ENCODE data around the gene SCAP.
"Not testable (repeated sequence)": the region's sequence is repeated elsewhere in the genome, so short reads cannot be mapped to it uniquely, and the experiment has no call there.

Gene SCAP

DNA sequence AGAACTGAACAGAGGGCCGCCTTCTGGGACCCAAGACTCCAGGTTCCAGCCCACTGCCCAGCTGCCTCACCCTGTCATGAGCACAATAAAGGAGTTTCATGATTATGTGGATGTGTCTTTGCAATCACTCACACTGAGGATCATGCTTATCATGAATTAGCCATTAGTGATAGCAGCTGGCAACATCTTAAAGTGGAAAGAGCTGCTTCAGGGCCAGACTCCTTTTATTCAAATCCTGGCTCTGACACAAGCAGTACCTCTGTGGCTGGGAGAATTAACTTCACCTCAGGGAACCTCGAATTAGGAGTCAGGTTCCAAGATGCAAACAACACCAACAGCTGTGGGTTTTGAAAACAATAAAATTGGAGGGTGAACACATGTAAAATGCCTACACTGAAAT lies 6.6 kb upstream of the SCAP start:
- no peak for DNase-seq

DNA sequence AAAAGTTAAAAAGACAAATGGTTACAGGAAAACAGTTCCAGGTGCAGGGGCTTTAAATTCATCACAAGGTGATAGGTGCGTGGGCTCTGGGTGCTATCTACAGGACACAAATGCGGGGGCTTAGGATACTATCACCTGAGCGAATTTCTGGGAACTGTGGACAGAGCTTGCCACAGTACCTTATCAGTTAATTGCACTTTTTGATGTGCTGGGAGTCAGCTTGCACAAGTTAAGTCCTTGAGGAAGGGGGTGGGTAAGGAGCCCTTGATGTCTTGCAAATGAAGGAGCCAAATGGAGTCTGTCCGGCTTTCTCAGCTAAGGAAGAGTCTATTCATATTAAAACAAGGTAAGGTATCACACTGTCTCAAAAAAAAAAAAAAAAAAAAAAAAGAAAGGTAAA lies 6.0 kb upstream of the SCAP start:
- DNase-seq, result not testable (repeated sequence)

DNA sequence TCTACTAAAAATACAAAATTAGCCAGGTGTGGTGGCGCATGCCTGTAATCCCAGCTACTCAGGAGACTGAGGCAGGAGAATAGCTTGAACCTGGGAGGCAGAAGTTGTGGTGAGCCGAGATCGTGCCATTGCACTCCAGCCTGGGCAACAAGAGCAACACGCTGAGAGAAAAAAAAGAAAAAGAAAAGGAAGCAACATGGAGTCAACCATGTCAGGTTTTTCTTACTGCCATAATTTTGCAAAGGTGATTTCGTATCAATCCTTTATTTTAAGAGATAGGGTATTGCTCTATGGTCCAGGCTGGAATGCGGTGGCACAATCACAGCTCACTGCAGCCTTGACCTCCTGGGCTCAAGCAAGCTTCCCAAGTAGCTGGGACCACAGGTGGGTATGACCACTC lies 4.5 kb upstream of the SCAP start:
- not testable (repeated sequence) for DNase-seq

DNA sequence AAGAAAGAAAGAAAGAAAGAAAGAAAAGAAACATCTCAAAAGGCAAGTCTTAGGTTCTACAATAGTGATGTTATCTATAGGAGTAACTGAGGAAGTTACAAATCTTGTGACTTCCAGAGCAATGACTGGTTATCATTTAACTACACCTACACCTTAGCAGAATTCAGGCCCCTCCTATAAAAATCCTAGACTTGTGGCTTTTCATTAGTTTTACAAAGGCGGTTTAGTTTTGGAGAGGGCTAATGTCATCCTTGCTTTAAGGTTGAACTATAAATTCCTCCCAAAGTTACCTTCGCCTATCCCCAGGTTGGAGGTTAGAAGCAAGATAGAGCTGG lies 4.1 kb upstream of the SCAP start:
- DNase-seq, result no peak

DNA sequence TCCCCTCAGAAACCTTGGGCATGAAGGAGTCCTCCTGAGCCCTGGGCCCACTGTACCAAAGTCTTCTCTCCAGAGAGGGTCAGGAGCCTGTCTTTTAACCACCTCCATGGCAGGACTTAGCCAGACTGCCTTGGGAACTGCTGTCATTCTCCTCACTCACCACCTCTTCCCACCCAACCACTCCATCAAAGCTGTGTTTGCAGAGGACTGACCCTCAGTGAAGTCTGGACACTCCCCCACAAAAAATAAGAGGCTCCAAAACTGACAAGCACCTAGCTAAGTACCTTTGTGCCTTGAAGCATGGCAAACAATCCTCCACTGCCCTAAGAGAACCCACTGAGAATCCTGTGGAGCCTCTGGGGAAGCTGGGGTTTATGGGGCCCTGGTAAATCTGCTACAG lies 2.3 kb upstream of the SCAP start:
- no peak for DNase-seq

DNA sequence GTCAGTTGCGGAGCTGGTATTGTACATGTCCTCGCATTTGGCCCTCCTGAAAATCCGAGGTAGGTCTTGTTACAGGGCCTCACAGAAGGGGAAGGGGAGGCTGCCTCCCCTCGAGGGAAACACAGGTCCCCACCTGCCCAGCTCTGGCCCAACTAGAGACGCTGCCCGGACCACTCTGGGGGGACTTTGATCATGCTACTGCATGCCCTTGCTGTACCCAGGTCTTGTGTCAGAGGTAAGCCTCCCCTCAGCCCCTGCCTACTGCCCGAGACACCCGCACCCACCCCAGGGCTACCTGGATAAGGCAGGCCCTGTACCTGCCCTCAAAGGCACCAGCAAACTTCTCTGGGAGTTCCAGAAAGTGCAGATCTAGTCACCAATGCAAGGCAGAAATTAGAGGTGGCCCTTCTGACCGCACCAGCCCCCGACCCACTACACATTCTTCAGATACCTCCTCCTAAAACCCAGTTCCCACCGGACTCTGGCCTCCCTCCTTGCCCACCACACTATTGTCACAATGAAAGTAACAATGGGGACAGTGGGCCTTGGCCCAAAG lies 981 bp upstream of the SCAP start:
- no peak for DNase-seq

DNA sequence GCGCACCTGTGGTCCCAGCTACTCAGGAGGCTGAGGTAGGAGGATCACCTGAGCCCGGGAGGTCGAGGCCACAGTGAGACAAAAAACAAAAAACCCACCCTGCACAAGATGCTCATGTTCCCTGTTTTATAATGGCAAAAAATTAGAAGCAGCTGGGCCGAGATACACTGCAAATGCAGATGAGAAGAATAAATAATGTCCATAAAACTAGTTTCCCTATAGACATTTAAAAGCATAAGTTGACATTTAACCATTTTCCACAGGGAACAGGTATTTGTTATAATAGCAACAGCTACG lies 537 bp upstream of the SCAP start:
- DNase-seq, result no peak

DNA sequence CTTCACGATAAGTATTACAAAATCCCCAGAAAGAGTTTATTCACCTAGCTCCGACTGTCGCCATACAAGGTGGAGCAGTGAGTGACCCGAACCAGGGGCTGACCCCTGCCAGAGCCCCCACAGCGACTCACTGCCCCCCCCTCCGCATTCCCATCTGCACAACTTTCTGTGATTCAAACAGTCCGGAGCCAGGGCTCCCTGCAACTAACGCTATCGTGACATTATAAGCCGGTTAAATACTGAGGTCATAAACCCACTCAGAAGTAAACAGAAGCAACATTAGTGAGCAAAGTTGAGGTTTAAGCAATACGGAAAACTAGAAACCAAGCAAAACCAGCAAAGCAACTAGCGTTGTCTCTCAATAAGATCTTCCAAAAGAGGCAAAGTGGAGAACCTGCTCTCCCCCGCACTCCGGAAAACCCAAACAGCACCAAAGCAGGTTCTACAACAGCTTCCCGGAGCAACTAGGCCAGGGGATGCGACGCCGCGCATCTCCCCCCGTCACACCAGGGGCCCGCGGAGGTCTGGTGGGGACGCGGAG lies 642 bp downstream of the SCAP start:
- no peak for DNase-seq

DNA sequence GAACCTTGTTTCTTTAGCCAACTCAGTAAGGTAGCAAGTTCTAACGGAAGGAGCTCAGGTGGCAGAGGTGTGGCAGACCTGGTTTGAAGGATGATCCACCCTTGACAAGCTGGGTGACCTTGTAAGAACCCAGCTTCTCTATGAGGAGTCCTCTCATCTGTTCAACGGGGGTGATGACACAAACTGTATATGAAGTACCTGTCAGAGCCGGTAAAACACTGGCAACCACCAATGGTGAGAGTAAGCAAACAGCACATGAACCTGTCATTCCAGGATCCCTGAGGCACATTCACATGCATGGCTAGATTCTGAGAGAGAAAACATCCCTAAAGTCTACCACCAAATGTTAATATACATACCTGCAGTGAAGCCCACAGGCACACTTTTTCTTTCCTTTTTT lies 2.4 kb downstream of the SCAP start:
- DNase-seq, result no peak

DNA sequence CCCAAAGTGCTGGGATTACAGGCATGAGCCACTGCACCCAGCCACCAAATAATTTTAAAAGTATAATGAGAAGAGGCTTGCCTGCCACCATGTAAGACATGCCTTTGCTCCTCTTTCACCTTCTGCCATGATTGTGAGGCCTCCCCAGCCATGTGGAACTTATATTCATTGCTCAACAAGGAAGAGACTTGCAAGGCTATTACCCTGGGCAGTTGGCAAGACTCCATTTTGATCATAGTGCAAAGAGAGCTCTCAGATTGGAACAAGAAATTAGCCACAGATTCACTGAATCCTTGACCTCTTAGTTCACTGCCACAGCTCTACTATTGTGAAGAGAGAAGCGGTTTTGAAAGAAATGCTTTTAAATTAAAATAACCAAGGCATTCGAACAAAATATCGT lies 6.1 kb downstream of the SCAP start:
- DNase-seq, result no peak

DNA sequence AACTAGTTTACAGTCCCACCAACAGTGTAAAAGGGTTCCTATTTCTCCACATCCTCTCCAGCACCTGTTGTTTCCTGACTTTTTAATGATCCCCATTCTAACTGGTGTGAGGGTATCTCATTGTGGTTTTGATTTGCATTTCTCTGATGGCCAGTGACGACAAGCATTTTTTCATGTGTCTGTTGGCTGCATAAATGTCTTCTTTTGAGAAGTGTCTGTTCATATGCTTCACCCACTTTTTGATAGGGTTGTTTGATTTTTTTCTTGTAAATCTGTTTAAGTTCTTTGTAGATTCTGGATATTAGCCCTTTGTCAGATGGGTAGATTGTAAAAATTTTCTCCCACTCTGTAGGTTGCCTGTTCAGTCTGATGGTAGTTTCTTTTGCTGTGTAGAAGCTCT lies 7.4 kb downstream of the SCAP start:
- DNase-seq, result not testable (repeated sequence)

DNA sequence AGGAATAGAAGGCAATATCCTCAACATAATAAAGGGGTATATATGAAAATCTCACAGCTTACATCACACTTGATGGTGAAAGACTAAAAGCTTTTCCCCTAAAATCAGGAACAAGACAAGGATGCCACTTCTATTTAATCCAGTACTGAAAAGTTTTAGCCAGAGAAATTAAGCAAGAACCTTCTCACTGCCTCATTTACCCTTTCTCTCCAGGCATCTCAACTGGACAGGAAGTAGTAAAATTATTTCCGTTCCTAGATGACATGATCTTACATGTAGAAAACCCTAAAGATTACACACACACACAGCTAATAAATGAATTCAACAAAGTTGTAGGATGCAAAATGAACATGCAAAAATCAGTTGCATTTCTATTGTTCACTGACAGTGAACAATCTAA lies 11.2 kb downstream of the SCAP start:
- DNase-seq, result no peak

DNA sequence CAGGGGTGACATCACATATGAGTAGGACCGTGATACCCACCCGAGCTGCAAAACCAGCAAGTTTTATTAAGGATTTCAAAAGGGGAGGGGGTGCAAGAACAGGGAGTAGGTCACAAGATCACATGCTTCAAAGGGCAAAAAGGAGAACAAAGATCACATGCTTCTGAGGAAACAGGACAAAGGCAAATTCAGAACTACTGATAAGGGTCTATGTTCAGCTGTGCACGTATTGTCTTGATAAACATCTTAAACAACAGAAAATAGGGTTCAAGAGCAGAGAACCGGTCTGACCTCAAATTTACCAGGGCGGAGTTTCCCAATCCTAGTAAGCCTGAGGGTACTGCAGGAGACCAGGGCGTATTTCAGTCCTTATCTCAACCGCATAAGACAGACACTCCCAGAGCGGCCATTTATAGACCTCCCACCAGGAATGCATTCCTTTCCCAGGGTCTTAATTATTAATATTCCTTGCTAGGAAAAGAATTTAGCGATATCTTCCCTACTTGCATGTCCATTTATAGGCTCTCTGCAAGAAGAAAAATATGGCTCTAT lies 16.1 kb downstream of the SCAP start:
- DNase-seq, result not testable (repeated sequence)

DNA sequence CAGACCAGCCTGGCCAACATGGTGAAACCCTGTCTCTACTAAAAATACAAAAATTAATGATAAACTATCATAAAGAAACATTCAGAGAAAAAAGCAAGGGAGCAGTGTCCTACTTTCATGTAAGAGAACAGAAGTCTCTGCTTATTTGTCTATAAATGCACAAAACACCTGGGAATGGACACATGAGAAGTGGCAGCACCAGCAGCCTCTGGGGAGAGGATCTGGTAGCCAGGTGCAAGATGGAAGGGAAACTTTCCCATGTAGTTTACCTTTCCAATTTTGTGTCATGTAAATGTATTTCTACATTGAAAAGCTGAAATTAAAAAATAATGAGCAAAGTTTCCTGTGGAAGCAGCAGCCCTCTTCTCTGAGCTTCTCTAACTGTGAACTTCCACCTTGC lies 18.8 kb downstream of the SCAP start:
- no peak for DNase-seq

DNA sequence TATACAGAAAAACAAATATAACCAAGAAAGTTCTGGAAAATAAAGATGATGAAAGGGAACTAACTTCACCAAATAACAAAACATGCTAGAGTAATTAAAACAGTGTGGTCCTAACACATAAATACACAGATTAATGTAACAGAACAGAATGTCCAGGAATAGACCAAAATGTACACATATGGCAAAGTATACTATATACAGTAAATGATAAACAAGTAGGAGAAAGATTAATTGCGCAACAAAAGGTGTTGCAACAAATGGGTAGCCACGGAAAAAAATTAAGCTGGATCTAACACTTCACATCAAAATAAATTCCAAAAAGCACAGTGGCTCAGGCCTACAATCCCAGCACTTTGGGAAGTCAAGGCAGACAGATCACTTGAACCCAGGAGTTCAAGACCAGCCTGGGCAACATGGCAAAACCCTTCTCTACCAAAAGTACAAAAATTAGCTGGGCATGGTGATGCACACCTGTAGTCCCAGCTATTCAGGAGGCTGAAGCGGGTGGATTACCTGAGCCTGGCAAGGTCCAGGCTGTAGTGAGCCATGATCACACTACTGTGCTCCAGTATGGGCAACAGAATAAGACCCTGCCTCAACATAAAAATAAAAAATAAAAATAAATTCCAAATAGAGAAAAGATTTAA lies 19.8 kb downstream of the SCAP start:
- DNase-seq, result no peak

DNA sequence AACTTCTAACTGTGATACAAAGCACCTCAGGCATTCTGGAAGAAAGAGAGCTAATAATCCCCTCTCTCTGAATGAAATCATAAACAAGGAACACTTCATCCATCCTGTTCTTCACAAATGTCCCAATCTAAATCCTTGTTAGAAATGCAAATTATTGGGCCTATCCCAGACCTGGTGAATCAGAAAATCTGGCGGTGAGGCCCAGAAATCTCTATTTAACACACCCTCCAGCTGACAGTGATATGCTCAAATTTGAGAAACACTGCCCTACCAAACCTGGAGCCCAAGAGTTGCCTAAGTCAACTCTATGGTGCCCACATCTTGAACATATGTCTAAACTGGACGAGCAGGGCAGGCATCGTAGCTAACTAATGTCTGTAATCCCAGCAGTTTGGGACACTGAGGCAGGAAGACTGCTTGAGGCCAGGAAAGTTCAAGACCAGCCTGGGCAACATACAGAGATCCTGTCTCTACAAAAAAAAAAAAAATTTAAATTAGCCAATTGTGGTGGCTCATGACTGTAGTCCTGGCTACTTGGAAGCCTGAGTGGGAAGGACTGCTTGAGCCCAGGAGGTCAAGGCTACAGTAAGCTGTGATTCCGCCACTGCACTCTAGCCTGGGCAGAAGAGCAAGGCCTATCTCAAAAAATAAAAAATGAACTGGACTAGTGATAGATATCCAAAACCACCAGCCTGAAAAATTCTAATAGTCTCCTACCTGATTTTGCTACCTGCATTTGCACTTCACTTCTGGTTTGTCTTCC lies 23.1 kb downstream of the SCAP start:
- no peak for DNase-seq

DNA sequence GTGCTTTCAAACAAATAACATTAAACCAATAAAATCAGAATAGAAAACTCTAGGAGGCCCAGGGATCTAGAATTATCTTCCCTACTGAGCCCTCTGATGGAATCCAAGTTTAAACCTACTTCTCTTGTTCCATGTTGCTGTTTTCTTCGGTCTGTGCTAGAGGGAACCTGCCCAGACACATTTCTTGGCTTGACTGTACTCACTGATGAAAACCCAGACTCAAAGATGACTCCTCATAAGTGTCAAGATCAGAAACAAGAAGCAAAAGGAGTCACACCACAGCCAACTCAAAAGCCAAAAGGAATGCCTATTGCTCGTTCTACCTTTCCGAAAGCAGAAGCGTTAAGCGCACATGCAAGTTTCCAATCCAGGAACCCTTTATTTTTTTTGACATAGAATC lies 31.6 kb downstream of the SCAP start:
- no peak for DNase-seq

DNA sequence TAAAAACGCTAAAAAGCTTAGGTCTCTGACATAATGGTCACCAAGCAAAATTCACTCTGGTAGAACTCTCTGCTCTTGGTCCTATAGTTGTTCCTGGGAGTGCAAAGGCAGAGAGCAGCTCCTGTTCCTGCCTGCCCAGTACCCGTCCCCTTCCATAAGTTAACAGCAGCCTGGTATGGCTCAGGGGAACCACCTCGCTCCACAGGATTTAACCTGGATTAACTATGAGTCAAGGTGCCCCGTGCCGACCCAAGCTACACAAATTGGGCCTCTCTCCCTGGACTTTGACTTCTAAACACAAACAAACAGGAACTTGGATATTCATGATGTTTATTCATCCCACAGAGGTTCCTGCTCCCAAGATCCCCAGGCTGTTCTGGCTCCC lies 32.1 kb downstream of the SCAP start:
- no peak for DNase-seq

DNA sequence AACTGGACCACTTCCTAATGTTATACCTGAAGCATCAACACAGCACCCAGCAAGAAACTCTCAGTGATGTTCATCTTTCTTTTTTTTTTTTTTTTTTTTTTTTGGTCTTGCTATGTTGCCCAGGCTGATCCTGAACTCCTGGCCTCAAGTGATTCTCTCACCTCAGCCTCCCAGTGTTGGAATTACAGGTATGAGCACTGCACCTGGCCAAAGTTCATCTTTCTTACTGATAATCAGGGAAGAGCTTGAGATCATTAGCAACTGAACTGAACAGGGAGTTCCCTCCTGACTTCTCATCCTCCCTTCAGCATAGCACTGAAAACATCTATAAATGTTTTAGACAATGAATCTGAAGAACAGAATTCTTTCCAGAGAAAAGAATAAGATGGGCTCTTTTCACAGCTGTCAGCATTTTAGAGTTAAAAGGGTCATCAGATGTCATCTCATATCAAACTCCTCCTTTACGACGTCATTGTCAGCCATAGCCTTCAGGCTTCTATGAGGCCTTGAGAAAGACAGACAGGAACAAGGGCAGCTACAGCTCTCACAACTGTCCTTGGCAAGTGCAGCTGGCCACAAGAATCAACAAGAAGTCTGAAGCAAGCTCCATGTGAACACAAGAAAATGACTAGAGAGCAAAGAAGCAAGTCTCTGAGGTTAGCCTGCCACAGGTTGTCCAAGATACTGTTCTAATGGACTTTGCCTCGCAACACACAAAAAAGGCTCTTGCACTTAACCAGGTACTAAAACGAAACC lies 33.8 kb downstream of the SCAP start:
- no peak for DNase-seq

DNA sequence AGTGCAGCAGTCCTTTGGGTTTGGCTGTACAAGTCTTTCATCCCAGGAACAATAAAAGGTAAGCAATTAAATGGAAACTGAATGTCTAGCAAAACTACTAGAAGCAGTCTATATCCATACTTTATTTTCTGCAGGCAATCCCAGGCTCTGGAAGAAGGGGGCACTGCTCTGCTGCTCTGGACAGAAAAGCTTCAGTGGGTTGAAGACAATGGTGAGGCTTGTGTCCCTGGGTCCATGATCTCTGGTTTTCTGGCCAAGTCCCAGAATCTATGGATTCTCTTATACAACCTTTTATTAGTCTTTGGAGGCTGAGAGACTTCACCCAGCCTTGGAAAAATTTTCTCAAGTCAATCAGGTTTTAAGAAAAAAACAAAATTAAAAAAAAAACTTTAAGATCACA lies 35.6 kb downstream of the SCAP start:
- DNase-seq, result no peak

DNA sequence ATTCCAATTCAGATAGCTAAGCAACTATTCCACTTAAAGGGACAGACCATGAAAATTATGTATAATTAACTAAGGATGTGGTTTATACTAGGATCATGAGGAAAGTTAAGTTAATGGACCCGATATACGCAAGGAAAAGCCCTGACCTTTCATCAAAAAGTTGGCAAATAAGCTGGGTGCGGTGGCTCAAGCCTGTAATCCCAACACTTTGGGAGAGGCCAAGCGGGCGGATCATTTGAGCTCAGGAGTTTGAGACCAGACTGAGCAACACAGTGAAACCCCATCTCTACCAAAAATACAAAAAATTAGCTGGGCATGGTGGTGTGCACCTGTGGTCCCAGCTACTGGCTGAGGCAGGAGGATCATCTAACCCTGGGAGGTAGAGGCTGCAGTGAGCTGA lies 39.6 kb downstream of the SCAP start:
- no peak for DNase-seq

DNA sequence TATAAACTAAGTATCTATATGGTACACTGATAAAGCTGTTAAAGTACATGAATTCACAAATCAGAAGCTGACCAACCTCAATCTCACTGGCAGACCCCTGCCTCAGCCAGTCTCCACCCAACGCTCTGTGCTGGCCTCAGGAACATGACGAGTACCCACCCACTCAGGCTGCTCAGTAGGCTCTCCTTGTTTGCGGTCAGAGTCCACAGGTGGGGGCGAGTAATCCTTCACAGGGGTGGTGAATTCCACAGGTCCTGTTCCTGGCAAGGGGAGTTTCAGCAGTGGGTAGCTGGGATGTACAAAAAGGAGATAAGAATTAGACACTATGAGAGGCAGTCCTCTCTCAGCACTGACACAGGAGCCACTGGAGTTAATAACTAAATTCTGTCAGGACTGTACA lies 40.9 kb downstream of the SCAP start:
- DNase-seq, result no peak

DNA sequence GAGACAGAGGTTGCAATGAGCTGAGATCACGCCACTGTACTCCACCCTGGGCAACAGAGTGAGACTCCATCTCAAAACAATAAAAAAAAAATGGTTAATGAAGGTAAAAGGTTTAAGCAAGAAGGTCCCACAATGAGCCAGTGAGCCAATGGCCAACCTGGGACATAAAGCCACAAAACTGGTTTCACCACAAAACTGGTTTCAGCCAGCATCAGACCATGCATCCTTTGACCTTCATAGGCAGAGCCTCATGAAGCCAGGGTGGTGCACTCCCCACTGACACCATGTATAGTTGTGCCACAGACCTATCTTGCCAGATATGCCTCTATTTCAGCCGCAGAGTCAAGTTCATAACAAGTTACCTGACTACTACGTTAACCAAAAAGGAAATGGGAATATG lies 41.9 kb downstream of the SCAP start:
- no peak for DNase-seq
